GM19372 (cell line): Measurements from ENCODE around the gene ZFP1.
"Not testable (repeated sequence)": the region's sequence is repeated elsewhere in the genome, so short reads cannot be mapped to it uniquely, and the experiment has no call there.

Source experiments
- ATAC-seq: cut with Tn5 transposase; IDR thresholded peaks from one replicate; pipeline ENCODE4 v1.9.1; 2021; ENCODE audit warnings: mild to moderate bottlenecking, low read depth, moderate library complexity; ENCODE audit not compliant: unreplicated experiment

The ZFP1 gene

DNA sequence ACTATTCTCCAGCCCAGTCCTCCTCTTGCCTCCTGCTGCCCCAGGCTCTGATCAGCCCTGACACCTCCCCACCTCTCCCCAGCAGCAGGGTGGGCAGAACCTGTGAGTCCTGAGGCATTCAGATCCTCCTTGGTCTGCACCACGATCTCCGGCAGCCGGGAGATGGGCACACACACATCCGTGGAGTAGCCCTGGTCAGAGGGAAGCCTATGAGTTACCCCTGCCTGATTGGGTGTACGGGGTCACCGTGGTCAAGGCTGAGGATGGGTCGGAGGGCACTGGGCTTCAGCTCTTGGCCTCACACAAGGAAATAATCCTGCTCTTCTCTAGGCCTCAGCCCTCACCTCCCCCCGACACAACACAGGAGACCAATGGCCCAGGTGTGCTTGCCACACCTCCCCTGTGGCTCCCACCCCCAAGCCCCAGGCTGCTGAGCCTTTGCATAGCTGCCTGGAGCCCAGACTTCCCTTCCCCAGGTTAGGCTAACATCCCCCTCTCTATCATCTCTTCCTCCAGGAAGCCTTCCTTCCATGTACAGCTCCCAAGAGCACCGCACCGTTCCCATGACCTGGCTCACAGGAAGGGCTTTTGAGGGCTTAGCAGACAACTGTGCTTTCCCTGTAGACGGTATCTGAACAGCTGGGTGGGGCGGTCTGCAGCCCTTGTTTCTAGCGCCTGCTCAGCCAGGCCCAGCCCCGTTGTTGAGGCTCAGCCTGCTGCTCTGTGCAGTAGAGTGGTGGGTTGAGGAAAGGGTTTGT, 35.4 kb upstream of the ZFP1 start:
- ATAC-seq: no peak

DNA sequence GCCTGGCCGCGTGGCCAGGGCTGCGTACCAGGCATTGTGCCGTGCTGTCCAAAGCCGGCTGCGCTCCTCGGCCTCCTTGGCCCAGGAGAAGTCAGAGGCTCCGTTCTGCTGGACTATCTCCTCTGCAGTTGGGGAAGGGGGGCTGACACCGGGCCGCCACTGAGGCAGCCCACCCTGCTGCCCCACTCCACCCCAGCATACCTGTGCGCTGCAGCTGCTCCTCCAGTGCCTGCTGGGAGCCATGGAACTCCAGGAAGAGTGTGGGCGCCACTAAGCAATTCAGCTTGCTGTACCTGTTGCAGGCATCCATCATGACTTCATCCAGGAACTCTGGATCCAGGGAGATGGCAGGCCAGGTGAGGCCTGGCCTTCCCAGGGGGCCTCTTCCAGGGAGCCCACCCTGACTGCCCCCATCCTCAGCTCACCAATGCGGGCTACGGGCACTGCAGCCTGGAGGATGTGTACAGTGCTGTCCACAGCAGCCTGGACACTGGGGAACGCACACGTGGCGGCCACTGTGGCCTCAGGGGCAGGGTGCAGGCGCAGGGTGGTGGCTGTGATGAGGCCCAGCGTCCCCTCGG, 34.7 kb upstream of the ZFP1 start:
- ATAC-seq: no peak

DNA sequence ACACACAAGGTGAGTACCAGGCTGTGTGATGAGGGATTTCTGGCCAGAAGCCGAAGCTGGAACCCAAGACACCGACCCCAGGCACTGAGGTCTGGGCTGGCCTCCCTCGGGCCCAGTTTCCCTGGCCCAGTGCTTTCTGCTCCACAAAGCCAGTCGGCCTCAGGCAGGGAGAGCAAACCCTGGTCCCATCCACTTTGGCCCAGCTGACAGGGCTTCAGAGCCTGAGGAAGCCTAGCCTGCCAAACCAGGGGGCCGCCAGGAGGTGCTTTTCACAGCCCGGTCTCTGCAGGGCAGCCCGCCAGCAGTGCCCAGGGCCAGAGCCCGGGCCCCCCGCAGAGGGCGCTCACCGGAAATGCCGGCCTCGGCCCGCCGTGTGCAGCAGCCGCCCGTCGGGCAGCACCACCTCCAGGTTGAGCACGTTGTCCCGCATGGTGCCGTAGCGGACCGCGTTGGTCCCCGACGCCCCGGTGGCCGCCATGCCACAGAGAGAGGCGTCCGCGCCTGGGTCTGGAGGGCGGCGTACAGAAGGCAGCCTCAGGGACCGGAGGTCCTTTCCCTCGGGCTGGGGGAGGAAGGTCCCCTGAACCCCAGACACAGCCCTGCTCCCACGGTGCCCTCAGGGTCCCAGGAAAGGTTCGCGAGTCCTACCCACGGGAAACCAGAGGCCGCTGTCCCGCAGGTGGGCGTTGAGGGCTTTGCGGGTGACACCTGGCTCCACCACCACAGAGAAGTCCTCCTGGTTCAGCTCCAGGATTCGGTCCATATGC, 34.0 kb upstream of the ZFP1 start:
- ATAC-seq: no peak

DNA sequence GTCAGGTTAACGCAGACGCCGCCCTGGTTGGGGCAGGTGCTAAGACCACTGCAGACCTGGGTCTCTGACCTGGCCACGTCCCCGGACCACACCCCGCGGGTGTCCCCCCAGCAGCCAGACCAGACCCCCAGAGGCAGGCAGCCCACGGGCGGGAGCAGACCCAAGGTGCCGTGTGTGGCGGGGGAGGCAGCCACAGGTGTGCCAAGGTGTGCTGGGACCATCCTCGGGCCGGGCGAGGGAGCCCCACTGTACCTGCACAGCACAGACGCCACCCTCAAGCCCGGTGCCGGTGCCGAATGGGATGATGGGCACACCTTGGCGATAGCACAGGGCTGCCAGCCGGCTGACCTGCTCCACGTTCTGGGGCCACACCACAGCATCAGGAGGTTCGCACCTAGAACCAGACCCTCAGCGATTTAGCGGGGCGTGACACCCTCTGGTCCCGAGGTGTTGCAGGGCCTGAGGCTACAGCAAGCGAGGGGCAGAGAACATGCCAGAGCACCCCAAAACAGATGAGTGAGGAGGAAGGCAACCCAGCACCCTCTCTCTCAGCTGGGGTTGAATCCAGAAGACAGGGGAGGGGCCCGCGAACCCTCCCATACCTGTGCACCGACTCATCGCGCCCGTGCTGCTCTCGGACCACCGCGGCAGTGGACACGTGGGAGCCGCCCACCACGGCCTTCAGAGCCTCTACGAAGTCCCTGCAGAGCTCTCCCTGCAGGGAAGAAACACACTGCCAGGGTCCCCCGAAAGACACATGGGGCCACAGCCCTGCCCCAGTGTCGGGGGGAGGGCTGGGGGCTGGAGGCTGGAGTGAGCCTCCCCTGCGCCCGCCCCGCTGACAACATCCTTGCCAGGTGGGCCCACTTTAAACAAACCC, 33.1 kb upstream of the ZFP1 start:
- no peak for ATAC-seq

DNA sequence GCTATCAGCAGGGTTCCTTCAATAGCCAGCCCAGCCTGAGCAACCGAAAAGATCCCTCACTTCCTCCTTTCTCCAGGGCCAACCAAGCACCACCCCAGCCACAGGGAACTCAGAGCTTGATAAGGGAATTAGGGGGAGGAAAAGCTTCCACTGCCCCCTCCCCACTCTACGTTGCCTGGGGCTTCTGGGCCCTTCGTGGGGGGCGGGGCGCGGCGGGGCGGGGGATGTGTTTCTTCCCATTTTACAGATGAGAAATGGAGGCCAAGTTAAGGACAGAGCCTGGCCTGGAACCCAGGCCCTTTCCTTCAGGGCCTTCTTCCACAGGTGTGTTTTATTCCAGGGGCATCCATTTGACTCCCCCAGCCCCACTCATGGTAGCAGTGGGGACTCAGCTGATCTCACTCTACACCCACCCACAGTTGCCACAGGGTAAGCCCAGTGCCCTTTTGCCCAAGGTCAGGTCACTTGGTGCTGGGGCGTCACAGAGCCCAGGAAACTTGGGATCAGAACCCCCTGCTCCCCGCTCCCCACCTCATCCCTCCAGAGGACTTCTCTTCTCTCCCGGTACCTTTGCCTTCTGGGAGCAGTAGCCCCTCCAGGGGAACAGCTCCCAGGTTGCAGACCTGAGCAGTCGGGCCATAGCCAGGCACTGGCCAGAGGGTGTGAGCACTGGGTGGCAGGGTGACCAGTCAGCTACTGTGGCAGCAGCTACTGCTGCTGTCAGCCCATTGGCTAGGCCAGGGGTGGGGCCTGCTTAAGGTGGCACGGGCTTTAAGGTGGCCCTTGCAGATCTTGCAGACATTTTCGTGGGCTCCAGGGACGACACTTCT, 32.0 kb upstream of the ZFP1 start, which contains the start of gene LDHD:
Gene LDHD (minus strand): TSS at position 700 of the 830 bp plus-strand sequence. CDS start 60 bp downstream, at position 640.
- no peak for ATAC-seq

DNA sequence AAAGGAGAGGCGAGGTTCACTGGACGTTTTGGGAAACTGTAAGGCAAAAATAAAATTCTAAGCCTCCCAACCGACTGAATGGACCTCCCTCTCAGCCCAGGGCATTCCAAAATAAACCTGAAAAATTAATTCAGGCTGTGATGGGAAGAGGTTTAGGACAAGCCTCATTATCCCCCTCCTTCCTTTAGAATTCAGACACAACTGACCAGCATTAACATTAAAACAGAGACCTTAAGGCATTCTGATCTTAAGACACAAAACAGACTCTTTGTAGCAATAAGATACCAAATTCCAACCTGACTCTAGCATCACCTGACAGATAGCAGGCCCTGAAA, 31.4 kb upstream of the ZFP1 start:
- no peak for ATAC-seq

DNA sequence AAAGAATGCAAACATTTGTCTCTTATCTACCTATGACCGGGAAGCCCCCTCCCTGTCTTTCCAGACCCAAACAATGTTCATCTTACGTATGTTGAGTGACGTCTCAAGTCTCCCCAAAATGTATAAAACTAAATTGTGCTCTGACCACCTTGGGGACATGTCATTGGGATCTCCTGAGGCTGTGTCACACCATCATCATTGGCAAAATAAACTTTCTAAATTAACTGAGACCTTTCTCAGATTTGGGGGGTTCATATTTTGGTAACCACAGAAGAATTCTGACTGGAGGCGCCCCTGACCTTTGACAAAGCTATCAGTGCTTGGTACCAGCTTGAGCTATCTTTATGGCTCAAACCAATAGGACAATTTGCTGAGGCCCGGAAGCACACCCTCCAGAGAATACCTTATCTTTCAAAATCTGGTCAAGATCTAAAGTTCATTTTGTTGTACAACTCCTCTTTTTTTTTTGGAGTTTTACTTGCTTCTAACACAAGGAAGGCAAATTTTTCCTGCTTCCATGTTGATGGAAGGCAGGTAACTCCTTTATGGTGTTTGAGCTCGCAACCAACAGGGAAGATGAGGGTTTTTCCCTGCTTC, 29.3 kb upstream of the ZFP1 start:
- ATAC-seq: no peak

DNA sequence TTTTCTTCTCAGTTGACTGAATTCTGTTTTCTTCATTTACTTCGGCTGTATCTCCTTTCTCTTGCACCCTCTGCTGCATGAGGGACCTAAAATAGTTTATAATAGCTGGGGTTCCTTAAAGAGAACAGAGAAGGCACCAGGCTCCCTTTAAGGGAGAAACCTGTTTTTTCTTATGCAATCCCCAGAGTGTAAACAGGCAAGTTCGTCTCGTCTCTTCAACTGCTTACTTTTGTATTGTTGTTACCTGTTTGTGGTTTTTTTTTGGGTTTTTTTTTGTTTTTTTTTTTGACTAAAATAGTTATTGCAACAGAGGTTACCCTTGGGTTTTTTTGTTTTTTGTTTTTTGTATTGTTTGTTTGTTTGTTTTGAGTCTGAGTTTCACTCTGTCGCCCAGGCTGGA, 28.1 kb upstream of the ZFP1 start:
- ATAC-seq: no peak

DNA sequence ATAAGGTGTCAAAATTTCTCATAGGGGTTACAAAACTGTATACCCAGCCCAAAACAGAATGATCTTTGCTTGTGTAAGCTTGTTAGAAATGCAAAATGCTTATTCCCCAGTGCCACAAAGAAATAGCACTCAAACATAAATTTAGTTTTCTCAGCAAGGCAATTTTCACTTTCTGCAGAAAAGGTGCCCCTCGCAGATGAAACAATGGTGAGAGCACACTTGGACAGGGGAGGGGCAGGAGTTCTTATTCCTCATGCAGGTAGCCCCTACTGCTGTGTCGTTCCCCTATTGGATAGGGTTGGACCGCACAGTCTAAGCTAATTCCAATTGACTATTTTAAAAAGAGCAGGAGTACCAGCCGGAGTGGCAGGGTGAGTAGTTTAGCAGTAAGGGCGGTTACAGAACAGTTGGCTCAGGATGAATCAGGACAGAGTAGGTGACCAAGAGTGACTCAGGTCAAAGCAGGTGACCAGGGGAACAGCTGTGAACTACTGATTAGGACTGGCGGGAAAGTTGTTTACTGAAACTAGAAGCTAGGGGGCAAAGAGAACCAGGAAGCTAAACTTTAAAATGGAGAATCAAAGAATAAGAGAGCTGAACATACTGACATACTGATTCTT, 26.3 kb upstream of the ZFP1 start:
- ATAC-seq: no peak

DNA sequence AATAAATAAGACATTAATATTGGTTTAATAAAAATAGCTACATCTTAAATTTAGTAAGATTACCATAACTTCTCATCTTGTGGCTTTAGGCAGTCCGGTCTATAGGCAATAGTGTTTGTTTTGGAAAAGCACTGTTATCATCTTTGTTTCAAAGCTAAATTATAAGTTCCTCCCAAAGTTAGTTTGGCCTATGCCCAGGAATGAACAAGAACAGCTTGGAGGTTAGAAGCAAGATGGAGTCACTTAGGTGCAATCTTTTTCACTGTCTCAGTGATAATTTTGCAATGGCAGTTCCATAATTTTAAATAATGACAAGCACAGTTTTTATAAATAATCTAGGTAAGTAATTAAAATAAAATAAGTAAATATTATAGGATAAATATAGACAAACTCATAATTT, 25.7 kb upstream of the ZFP1 start:
- no peak for ATAC-seq

DNA sequence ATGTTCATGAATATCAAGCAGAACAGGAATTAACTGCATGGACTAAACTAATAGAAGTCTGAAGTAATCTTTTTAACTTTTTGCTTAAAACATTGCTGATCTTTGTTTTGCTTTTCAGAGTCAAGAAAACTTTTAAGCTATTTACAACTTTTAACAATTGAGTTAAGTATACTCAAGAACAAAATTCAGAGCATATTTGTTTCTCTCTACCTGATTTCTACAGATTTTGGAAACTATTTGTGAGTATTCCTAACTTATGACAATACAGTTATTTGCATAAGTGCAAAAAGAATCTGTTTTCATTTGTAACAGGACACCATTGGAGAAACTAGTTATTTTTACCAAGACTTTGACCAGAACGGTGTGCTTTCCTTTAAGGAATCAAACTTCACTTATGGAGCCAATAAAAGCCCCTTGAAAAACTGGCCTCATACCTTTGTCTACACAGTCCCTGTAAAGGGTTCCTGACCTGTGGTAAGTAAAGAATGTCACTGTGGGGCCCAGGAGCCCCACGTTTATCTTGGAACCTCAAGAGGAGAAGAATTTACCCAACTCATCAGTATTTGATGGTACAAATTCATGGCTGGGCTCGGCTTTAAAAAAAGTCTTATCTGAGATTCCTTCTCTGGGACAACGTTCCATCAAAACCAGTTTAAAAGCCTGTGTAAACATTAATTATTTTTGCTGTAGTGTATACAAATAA, 20.5 kb upstream of the ZFP1 start:
- no peak for ATAC-seq

DNA sequence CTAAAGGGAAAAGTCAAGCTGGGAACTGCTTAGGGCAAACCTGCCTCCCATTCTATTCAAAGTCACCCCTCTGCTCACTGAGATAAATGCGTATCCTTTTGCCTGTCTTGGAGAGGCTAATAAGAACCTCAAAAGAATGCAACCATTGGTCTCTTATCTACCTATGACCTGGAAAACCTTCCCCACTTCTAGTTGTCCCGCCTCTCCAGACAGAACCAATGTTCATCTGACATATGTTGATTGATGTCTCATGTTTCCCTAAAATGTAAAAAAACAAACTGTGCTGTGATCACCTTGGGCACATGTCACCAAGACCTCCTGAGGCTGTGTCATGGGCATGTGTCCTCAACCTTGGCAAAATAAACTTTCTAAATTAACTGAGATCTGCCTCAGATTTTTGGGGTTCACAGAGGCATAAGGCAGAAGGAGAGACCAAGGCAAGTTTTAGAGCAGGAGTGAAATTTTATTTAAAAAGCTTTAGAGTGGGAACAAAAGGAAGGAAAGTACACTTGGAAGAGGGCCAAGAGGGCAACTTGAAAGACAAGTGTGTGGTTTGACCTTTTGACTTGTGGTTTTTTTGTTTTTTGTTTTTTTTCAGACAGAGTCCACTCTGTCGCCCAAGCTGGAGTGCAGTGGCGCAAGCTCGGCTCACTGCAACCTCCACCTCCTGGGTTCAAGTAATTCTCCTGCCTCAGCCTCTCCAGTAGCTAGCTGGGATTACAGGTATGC, 18.7 kb upstream of the ZFP1 start:
- ATAC-seq: not testable (repeated sequence)

DNA sequence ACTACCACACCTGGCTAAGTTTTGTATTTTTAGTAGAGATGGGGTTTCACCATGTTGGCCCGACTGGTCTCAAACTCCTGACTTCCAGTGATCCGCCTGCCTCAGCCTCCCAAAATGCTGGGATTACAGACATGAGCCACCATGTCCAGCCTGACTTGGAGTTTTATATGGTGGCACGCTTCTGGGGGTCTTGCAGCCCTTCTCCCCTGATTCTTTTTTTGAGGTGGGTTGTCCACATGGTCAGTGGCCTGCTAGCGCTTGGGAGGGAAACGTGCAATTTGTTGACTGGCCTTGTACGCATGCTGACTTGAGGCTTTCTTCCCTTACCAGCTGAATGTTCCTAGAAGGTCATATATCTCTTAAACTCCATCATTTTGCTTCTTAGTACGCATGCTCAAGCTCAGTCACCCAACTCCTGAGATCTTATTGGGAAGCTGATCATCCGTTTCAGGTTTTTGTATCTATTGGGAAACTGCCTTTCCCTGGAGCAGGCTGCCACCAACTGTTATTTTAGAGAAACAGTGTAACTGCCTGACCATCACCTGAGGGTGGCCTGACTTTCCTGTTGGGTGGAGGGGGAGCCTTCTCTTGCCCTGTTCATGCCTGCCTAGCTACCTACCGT, 18.1 kb upstream of the ZFP1 start:
- no peak for ATAC-seq

DNA sequence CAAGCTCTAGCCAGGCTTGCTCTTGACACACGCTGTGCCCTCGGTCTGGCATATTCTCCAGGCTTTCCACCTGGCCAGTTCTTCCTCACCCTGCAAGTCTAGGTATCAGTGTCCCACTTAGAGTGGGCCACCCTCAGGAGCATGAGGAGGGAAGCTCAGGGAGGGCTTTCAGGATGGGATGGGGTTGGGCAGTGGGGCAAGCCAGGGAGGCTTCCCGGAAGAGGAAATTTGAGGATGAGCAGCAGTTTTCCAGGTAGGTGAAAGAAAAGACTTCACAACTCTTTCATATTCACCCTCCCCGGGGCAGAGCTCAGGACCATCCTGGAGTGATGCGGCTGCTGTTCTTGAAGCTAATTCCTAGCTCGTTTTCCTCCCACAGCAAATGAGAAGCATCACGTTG, 17.2 kb upstream of the ZFP1 start:
- ATAC-seq: no peak

DNA sequence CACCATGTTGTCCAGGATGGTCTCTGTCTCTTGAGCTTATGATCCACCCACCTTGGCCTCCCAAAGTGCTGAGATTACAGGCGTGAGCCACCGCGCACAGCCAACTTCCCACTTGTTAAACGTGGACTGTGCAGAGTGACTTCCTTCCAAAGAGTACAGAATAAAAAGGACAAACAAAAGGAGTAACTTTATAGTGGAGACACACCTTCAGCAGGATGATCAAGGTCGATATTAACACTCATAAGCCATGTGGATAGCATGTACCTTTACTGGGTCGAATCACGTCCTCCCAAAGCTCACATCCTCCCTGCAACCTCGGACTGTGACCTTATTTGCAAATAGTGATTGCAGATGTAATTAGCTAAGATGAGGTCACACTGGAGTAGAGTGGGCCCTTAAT, 10.1 kb upstream of the ZFP1 start:
- ATAC-seq: no peak

DNA sequence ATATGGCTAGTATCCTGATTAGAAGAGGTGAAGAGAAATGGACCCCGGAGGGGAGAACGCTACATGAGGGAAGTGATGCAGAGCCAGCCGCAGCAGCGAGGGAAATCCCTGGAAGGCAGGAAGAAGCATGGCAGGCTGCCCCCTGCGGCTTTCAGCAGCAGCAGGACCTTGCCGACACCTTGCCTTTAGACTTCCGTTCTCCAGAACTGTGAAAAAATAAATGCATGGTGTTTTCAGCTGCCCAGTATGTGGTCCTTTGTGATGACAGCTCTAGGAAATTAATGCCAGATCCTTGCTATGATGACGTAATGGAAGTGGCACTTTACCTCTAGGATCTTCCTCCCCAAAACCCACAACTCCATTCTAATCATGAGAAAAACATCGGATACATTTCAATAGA, 9.7 kb upstream of the ZFP1 start:
- ATAC-seq: no peak

DNA sequence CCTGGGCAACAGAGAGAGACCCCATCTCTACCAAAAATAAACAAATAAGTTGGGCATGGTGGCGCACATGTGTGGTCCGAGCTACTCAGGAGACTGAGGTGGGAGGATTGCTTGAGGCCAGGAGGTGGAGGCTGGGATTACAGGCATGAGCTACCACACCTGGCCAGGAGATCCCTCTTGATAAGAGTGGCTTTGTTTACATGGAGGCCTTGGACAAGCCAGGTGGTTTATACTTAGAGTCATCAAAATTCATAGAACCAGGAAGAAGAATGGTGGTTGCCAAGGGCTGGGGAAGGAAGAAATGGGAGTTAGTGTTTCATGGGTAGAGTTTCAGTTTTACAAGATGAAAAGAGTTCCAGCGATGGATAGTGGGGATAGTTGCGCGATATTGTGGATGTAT, 8.8 kb upstream of the ZFP1 start:
- ATAC-seq: no peak
